GM18951 (cell line): Measurements from ENCODE around the gene NBR1.
"Not testable (repeated sequence)": the region's sequence is repeated elsewhere in the genome, so short reads cannot be mapped to it uniquely, and the experiment has no call there.

Source experiments
- POLR2A ChIP-seq: IDR thresholded peaks from 4 replicates; pipeline ENCODE4 v1.6.1; 2011; ENCODE audit warnings: mild to moderate bottlenecking; ENCODE audit not compliant: insufficient read length, insufficient read depth; ENCODE audit errors: extremely low read depth
- in situ Hi-C: fragments of 300-500 bp; cut with MboI; formaldehyde crosslinking; loops from one replicate; pipeline ENCODE4 v1.12.0; 2022; ENCODE audit warnings: low sequenced_read_pairs, mixed read lengths, inconsistent platforms; ENCODE audit not compliant: unreplicated experiment

The NBR1 gene

GRCh38 chr17:43140396-43141332 lies 30.4 kb upstream of the NBR1 start:
- TF ChIP-seq POLR2A = no peak
- in situ Hi-C loops = no loop called here

GRCh38 chr17:43142153-43142552 lies 28.9 kb upstream of the NBR1 start:
- in situ Hi-C loops = no loop called here
- no peak for TF ChIP-seq POLR2A

- TF ChIP-seq POLR2A = no peak
- in situ Hi-C loops = no loop called here
These were observed 27.8 kb upstream of the NBR1 start for GRCh38 chr17:43143201-43143600.

GRCh38 chr17:43146649-43147048 lies 24.4 kb upstream of the NBR1 start:
- no peak for TF ChIP-seq POLR2A
- in situ Hi-C loops = no loop called here

- in situ Hi-C loops = no loop called here
- TF ChIP-seq POLR2A = no peak
These were observed 19.0 kb upstream of the NBR1 start for GRCh38 chr17:43151880-43152456.

GRCh38 chr17:43153197-43153835 lies 17.7 kb upstream of the NBR1 start:
- in situ Hi-C loops = not testable (repeated sequence)

- no peak for TF ChIP-seq POLR2A
- in situ Hi-C loops = no loop called here
These were observed 15.3 kb upstream of the NBR1 start for GRCh38 chr17:43155666-43156065.

GRCh38 chr17:43159232-43159631 lies 11.8 kb upstream of the NBR1 start:
- in situ Hi-C loops = not testable (repeated sequence)

- in situ Hi-C loops = not testable (repeated sequence)
These were observed 11.1 kb upstream of the NBR1 start for GRCh38 chr17:43159957-43160356.

- in situ Hi-C loops = not testable (repeated sequence)
These were observed 5.0 kb upstream of the NBR1 start for GRCh38 chr17:43165971-43166370.

GRCh38 chr17:43169561-43170139 lies 1.4 kb upstream of the NBR1 start:
- no peak for TF ChIP-seq POLR2A
- in situ Hi-C loops = no loop called here

GRCh38 chr17:43170140-43170765 lies 761 bp upstream of the NBR1 start:
- TF ChIP-seq POLR2A = peak; percentile 22
- in situ Hi-C loops = no loop called here
